Astrocyte of the cerebellum (primary cell): Measurements from ENCODE around the gene DACT2.

Experiments
- DNase-seq: peaks from one replicate; pipeline ENCODE4 v3.0.0-alpha.2; 2011; ENCODE audit warnings: low read depth
- H3K4me3 ChIP-seq: 2 replicates; pipeline ENCODE4 v1.5.1; 2011; ENCODE audit warnings: mild to moderate bottlenecking, low read depth, low read length, moderate library complexity
- in situ Hi-C: cut with HindIII; loops from 2 replicates; pipeline ENCODE4 v1.10.0; 2017; ENCODE audit warnings: low sequenced_read_pairs
- TF ChIP-seq, protein P1 (sequence below): IDR thresholded peaks from 2 replicates; pipeline ENCODE4 v1.5.1; 2012; ENCODE audit warnings: low read length, low read depth, moderate library complexity, mild to moderate bottlenecking; ENCODE audit errors: missing control alignments

The DACT2 gene

DNA sequence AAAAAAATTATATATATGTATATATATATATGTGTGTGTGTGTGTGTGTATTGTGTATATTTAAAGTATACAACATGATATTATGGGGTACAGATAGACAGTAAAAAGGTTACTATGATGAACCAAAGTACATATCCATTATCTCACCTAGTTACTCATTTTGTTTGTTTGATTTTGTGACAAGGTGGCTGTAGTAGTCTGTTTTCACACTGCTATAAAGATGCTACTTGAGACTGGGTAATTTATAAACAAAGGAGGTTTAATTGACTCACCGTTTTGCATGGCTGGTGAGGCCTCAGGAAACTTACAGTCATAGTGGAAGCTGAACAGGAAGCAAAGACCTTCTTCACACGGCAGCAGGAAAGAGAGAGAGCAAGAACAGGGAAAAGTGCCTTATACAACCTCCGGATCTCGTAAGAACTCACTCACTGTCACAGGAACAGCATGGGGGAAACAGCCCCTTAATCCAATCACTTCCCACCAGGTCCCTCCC, 30.2 kb upstream of the DACT2 start:
- TF ChIP-seq, protein P1, sequence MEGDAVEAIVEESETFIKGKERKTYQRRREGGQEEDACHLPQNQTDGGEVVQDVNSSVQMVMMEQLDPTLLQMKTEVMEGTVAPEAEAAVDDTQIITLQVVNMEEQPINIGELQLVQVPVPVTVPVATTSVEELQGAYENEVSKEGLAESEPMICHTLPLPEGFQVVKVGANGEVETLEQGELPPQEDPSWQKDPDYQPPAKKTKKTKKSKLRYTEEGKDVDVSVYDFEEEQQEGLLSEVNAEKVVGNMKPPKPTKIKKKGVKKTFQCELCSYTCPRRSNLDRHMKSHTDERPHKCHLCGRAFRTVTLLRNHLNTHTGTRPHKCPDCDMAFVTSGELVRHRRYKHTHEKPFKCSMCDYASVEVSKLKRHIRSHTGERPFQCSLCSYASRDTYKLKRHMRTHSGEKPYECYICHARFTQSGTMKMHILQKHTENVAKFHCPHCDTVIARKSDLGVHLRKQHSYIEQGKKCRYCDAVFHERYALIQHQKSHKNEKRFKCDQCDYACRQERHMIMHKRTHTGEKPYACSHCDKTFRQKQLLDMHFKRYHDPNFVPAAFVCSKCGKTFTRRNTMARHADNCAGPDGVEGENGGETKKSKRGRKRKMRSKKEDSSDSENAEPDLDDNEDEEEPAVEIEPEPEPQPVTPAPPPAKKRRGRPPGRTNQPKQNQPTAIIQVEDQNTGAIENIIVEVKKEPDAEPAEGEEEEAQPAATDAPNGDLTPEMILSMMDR: no peak
- in situ Hi-C loops: no loop called here

DNA sequence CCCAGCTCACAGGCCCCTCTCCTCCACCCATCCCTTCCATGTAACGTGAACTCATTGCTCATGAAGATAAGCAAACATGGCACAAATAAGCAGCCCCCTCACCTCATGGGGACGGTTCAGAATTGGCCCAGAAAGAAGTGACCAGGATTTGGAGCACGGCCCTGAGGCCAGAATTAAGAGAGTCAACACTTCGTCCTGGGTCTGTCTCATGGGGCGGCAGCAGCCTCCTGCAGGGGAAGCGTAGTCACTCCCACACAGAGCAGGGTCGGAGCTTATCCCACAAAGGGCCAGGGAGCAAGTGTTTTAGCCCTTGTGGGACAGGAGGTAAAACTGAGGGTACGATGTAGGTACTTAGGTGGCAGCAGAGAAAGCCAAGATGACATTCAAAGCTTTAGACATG, 28.6 kb upstream of the DACT2 start:
- in situ Hi-C loops: no loop called here
- DNase-seq: no peak
- TF ChIP-seq, protein P1: no peak
- H3K4me3 ChIP-seq: no peak overlapping the region

More for the DNA sequence above, 30.2 kb upstream of the DACT2 start:
- H3K4me3 ChIP-seq: no peak overlapping the region
- no peak for DNase-seq

DNA sequence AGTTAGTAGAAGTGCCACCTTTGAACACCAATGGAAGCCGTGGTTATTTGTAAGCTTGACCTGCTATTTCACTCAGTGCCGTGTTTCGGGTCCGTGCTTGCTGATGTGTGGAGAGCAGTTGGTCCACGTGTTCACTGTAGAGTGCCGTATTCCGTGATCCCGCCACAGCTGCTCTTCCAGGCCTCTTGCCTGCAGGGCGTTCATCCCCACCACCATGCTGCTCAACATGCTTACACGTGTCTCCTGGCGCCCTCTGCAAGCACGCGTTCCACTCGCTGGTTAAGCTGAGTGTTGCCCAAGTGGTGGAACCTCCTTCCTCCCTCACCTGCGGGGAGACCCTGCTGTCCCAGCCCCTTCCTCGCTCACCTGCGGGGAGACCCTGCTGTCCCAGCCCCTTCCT, 28.0 kb upstream of the DACT2 start:
- H3K4me3 ChIP-seq: no peak overlapping the region
- in situ Hi-C loops: no loop called here
- TF ChIP-seq, protein P1: no peak
- DNase-seq: no peak

DNA sequence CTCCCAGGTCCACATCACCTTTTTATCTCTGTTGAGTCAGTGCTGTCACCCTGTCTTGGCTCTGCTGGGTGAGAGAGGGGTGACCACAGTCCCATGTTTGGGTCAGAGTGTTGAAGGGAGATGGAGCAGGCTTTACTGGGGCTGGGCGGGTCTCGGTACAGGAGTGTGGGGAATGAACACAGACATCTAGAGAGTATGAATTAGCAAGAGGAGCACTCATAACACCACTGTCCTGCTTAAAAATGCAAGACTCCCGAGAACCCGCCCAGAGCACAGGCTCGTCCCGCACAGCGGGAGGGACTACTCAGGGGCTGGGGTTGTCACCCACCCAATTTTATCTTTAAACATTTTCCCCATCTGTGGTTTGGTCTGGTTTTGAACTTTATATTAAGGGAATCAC, 27.5 kb upstream of the DACT2 start:
- in situ Hi-C loops: no loop called here
- H3K4me3 ChIP-seq: no peak overlapping the region
- DNase-seq: no peak
- TF ChIP-seq, protein P1: no peak

DNA sequence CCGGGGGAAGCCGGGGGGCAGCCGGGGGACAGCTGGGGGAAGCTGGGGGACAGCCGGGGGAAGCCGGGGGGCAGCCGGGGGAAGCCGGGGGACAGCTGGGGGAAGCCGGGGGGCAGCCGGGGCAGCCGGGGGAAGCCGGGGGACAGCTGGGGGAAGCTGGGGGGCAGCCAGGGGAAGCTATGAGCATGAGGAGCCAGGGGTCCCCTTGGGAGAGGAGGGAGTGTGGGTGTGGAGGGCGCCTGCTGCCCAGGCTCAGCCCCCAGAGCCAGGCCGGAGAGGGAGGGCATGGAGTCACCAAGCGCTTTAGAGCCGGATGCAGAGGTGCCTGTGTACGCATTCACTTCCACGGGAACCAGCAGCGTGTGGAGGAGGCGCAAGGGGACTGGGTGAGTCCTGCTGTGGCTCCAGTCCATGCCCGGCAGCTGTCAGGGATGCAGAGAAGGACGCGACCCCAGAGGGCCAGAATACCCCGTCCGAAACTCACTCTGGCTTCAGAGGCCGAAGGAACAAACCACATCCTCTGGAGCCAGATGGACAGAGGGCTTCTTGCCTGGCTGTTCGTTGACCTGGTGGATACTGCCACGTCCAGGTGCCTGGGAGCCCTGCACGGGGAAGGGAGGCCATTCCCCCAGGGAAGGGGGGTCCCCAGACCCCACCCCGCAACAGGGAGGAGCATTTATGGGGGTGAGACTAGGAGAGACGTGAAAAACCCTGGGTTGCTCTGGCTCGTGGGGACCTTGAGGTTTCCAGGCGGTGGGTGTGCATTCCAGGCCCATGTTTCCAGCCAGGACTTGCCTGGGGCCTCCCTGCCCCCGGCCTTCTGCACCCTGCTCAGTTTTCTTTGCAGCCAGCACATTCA, 26.5 kb upstream of the DACT2 start:
- no peak for DNase-seq
- in situ Hi-C loops: no loop called here
- H3K4me3 ChIP-seq: no peak overlapping the region
- TF ChIP-seq, protein P1: no peak

DNA sequence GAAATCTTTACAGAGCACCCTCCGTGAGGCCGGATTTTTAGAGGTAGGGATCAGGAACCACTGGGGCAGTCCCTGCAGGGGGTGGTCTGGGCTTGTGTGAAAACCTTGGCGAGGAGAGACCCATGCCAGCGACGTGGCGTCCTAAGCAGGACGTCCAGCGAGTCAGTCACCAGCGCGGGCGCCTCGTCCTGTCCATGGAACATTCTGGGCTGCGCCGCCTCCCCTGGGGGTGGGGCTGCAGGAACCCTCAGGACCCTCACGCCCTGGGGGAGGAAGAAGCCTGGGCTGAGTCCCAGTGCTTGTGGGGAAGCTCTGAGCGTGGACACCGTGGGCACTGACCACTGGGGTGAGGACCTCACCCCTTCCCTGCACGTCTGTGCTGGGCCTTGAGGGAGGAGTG, 25.7 kb upstream of the DACT2 start:
- DNase-seq: no peak
- no peak overlapping the region for H3K4me3 ChIP-seq
- TF ChIP-seq, protein P1: no peak
- in situ Hi-C loops: no loop called here
